ENCODE data around the gene CD63.

Gene CD63

DNA sequence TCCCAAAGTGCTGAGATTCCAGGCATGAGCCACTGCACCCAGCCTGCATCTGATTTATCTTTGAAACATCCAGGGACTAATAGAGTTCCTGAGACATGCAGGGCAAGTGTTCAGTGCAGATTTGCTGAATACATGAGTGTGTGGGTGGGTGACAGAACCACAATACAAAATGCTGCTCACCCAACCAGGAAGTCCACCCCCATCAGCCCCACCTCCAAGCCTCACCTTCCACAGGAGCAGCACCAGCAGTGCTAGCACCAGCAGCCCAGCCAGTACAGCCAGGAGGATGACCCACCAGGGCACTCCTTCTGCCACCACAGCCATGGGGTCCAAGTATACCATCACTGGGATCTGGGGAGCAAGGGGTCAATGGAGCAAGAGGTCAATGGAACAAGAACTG lies 41.1 kb downstream of the CD63 start:
- TF ChIP-seq, protein P1, sequence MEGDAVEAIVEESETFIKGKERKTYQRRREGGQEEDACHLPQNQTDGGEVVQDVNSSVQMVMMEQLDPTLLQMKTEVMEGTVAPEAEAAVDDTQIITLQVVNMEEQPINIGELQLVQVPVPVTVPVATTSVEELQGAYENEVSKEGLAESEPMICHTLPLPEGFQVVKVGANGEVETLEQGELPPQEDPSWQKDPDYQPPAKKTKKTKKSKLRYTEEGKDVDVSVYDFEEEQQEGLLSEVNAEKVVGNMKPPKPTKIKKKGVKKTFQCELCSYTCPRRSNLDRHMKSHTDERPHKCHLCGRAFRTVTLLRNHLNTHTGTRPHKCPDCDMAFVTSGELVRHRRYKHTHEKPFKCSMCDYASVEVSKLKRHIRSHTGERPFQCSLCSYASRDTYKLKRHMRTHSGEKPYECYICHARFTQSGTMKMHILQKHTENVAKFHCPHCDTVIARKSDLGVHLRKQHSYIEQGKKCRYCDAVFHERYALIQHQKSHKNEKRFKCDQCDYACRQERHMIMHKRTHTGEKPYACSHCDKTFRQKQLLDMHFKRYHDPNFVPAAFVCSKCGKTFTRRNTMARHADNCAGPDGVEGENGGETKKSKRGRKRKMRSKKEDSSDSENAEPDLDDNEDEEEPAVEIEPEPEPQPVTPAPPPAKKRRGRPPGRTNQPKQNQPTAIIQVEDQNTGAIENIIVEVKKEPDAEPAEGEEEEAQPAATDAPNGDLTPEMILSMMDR (conservative IDR thresholded peaks at IDR 0.05), result no peak
- no peak for TF ChIP-seq ZFX (IDR thresholded peaks at IDR 0.05)
- H3K27ac ChIP-seq, result no peak overlapping the region

DNA sequence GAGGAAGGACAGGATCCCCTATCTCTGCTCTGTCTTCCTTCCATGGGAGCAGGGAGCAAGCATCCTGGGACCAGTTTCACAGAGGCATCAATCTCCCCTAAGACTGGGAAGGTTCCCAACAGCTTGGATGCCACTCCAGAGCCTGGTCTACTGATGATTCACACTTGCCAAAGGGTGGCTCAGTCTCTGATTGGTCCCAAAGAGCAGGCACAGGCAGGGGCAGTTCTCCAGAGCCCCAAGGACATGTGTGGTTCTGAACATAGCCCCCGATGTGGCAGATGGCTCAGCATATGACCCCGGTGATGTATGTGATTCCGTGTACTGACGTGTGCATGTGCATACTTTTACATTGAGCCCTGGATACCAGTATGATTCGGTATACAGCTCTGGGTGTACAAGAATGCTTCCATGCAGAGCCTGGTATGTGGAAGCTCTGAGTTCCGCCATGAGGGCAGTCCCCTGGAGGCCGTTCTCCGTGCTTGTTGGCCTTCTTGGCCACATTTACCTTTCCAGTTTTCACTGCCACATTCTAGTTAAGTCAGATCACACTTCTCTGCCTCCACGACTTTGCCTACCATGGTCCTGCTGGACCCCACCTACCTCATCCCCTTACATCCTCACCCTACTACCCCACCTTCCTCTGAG lies 42.3 kb downstream of the CD63 start:
- TF ChIP-seq ZFX (IDR thresholded peaks at IDR 0.05), result no peak
- TF ChIP-seq, protein P1 (conservative IDR thresholded peaks at IDR 0.05), result no peak
- H3K27ac ChIP-seq, result no peak overlapping the region

DNA sequence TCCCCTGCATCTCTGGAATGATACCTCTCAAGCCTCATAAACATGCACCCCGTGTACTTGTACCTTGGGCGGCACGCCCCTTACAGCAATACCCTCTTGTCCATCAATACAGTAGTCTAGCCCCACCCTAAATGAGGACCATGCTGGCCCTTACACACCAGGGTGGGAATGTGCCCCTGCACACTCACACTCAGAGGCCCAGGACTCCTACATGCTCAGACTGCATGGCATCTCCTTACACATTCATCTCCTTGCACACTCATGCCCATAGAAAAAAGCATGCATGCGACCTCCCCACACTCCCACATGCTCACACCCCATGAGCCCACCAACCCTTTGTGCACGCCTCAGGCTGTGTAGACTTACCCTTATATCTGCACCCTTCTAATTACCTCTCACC lies 43.1 kb downstream of the CD63 start:
- no peak for TF ChIP-seq ZFX (IDR thresholded peaks at IDR 0.05)
- TF ChIP-seq, protein P1 (conservative IDR thresholded peaks at IDR 0.05), result no peak
- H3K27ac ChIP-seq, result no peak overlapping the region

DNA sequence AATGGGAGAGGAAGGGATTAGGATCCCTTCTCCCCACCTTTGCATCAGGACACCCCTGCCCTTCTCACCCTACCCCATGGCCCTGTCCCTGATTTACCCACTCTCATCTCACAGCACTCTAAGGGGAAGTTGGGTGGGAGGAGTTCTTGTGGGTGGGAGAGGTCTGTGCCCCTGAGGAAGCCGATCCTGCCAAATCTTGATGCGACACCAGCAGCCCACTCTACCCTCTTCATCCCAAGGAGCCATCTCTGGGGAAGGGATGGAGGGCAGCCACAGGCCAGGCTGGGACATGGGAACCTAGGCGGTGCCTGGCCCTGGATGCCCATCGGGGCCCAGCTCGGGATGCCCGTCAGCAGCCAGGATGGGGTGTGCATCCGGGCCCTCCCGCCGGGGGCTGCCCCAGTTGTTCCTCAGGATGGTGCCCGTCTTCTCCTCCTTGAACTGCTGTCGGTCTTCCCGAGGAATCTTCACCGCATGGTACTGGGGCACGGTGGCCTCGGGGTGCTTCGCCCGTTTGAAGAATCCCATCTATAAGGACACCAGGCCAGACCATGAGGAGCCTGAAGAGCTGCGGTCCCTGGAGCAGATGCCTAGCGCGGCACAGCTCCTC lies 43.9 kb downstream of the CD63 start:
- TF ChIP-seq ZFX (IDR thresholded peaks at IDR 0.05), result no peak
- TF ChIP-seq, protein P1 (conservative IDR thresholded peaks at IDR 0.05), result no peak

DNA sequence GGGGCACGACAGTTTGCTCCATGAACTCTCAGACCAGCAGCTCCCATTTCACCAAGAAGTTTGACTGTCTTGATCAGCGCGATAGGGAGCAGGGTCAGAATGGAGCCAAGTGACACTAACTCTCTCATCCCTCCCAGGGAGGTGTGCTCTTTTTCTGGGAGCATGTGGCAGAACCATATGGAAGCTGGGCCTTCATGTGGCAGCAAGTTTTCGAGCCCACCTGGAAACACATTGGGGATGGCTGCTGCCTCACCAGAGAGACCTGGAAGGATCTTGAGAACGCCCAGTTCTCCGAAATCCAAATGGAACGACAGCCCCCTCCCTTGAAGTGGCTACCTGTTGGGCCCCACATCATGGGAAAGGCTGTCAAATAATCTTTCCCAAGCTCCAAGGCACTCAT lies 45.1 kb downstream of the CD63 start:
- no peak for TF ChIP-seq ZFX (IDR thresholded peaks at IDR 0.05)
- TF ChIP-seq, protein P1 (conservative IDR thresholded peaks at IDR 0.05), result no peak
- H3K27ac ChIP-seq, result no peak overlapping the region

More for the DNA sequence above, 43.9 kb downstream of the CD63 start:
- H3K27ac ChIP-seq, result no peak overlapping the region

GRCh38 chr12:55682087-55682796 lies 46.6 kb downstream of the CD63 start:
- H3K27ac ChIP-seq, result no peak overlapping the region
- no peak for TF ChIP-seq ZFX (IDR thresholded peaks at IDR 0.05)
- TF ChIP-seq, protein P1 (conservative IDR thresholded peaks at IDR 0.05), result no peak

Measured in C4-2B (cell line).